ENCODE data around the gene CHN1.

GRCh38 chr2:174902506-174903263, 102.5 kb downstream of the CHN1 start:
- TF ChIP-seq POLR2AphosphoS5 (IDR thresholded peaks at IDR 0.05; ENCODE audit: low read depth, low read length) (no peak), REST (IDR thresholded peaks at IDR 0.05; ENCODE audit: insufficient read depth in 1 of 2, low read depth in 2 of 2, low read length in 2 of 2) (no peak), SIN3A (IDR thresholded peaks at IDR 0.05; ENCODE audit: borderline replicate concordance, insufficient read depth, low read length) (no peak)
